Measurements from ENCODE around the gene SORL1-AS1.
"Not testable (repeated sequence)": the region's sequence is repeated elsewhere in the genome, so short reads cannot be mapped to it uniquely, and the experiment has no call there.

DNA sequence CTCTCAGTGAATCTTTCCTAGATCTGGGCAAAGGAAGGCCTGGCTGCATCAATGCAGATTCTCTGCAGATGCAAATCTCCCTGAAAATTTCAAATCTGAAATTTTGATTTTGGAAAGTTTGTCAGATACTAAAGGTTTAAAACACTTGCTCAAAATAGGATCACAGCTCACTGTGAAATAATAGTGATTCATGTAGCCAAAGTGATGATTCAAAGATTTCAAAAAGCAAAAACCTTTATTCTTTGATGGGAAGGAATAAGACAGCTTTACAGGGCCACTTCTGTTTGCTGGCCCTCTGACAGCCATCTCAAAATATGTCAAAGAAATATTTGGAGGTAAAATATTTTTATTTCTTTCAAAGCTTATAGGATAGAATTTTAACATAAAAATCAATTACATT, 41.4 kb downstream of the SORL1-AS1 start:
- TF ChIP-seq, protein P1, sequence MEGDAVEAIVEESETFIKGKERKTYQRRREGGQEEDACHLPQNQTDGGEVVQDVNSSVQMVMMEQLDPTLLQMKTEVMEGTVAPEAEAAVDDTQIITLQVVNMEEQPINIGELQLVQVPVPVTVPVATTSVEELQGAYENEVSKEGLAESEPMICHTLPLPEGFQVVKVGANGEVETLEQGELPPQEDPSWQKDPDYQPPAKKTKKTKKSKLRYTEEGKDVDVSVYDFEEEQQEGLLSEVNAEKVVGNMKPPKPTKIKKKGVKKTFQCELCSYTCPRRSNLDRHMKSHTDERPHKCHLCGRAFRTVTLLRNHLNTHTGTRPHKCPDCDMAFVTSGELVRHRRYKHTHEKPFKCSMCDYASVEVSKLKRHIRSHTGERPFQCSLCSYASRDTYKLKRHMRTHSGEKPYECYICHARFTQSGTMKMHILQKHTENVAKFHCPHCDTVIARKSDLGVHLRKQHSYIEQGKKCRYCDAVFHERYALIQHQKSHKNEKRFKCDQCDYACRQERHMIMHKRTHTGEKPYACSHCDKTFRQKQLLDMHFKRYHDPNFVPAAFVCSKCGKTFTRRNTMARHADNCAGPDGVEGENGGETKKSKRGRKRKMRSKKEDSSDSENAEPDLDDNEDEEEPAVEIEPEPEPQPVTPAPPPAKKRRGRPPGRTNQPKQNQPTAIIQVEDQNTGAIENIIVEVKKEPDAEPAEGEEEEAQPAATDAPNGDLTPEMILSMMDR (conservative IDR thresholded peaks at IDR 0.05; ENCODE audit: low read depth, low read length): not testable (repeated sequence)
- TF ChIP-seq POLR2A (IDR thresholded peaks at IDR 0.05; ENCODE audit: low read depth, low read length); MXI1 (IDR thresholded peaks at IDR 0.05; ENCODE audit: borderline replicate concordance, low read depth, low read length); SMC3 (IDR thresholded peaks at IDR 0.05; ENCODE audit: low read depth, low read length); MAFK (IDR thresholded peaks at IDR 0.05; ENCODE audit: low read depth, low read length); BHLHE40 (IDR thresholded peaks at IDR 0.05; ENCODE audit: low read depth, low read length); RAD21 (IDR thresholded peaks at IDR 0.05; ENCODE audit: low read length); CEBPB (IDR thresholded peaks at IDR 0.05; ENCODE audit: low read depth, low read length); RFX5 (IDR thresholded peaks at IDR 0.05; ENCODE audit: low read depth, low read length); FOS (IDR thresholded peaks at IDR 0.05; ENCODE audit: low read depth, low read length); MAZ (IDR thresholded peaks at IDR 0.05; ENCODE audit: borderline replicate concordance, low read depth, low read length); RCOR1 (IDR thresholded peaks at IDR 0.05; ENCODE audit: insufficient replicate concordance, low read length); CHD1 (IDR thresholded peaks at IDR 0.05; ENCODE audit: low read depth, low read length): not testable (repeated sequence)
- TF ChIP-seq, protein P2, sequence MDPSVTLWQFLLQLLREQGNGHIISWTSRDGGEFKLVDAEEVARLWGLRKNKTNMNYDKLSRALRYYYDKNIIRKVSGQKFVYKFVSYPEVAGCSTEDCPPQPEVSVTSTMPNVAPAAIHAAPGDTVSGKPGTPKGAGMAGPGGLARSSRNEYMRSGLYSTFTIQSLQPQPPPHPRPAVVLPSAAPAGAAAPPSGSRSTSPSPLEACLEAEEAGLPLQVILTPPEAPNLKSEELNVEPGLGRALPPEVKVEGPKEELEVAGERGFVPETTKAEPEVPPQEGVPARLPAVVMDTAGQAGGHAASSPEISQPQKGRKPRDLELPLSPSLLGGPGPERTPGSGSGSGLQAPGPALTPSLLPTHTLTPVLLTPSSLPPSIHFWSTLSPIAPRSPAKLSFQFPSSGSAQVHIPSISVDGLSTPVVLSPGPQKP (IDR thresholded peaks at IDR 0.05; ENCODE audit: borderline replicate concordance, low read depth, low read length): not testable (repeated sequence)

Data from IMR-90 (cell line).